GM12878 (cell line): ENCODE measurements around the gene WASF1. TPM values are rescaled to one million over a fixed set of nuclear protein-coding genes. Genes with fewer than 3 reads are reported as not detected.

Experiments used
- ATAC-seq: fragments of 200-7000 bp; cut with Tn5 transposase; 3 replicates; pipeline ENCODE4 v1.9.1; 2020; ENCODE audit warnings: mild to moderate bottlenecking, moderate library complexity
- BruUV-seq: library from RNA; stranded (reverse); fragments of 400-500 nt; replicated peaks from 2 replicates; lab custom pipeline; 2021; lab: Mats Ljungman, UMichigan
- CTCF ChIA-PET: fragments of 300-600 bp; sonication (Branson Sonifier 250); formaldehyde crosslinking; extraction: SDS; loops from one replicate; lab custom pipeline; 2021; ENCODE audit warnings: inconsistent platforms; lab: Yijun Ruan, JAX
- POLR2A ChIA-PET: fragments of 350-600 bp; formaldehyde crosslinking; extraction: SDS; loops from one replicate; lab custom pipeline; 2021; ENCODE audit warnings: inconsistent platforms; lab: Charles Lee
- RAD21 ChIA-PET: fragments of 300-600 bp; sonication (Branson Sonifier 250); formaldehyde crosslinking; loops from one replicate; lab custom pipeline; 2023; ENCODE audit warnings: antibody characterized with exemption; ENCODE audit not compliant: unreplicated experiment; lab: Charles Lee
- SMC1A ChIA-PET: fragments of 300-600 bp; sonication (Branson Sonifier 250); formaldehyde crosslinking; loops from one replicate; lab custom pipeline; 2023; ENCODE audit not compliant: unreplicated experiment, uncharacterized antibody; lab: Charles Lee
- DNase-seq: peaks from one replicate; pipeline ENCODE4 v3.0.0-alpha.2; 2011; ENCODE audit warnings: low read depth, low spot score
- FAIRE-seq: peaks from 3 replicates; lab custom pipeline; 2011; peaks lifted over from hg19 to GRCh38; lab: Jason Lieb, UNC
- H2AFZ ChIP-seq: 2 replicates; pipeline ENCODE4 v1.6.0; 2011; ENCODE audit warnings: low read depth, low read length, control low read depth; ENCODE audit not compliant: control insufficient read depth
- H3K27ac ChIP-seq: 2 replicates; pipeline ENCODE4 v1.5.1; 2011; ENCODE audit warnings: control low read depth; ENCODE audit not compliant: control insufficient read depth, insufficient read depth
- H3K27me3 ChIP-seq, 2 experiments: replicated peaks in 1 of 2; 2 replicates each; pipeline versions ENCODE4 v1.6.0 to v1.6.1; 2011; ENCODE audit warnings: low read length in 1 of 2; ENCODE audit not compliant: control insufficient read depth in 2 of 2, insufficient read depth in 2 of 2
- H3K36me3 ChIP-seq, 2 experiments: 2 replicates each; pipeline ENCODE4 v1.5.1; 2011; ENCODE audit warnings: low read length in 1 of 2; ENCODE audit not compliant: control insufficient read depth in 2 of 2, insufficient read depth in 2 of 2
- H3K4me1 ChIP-seq: 2 replicates; pipeline ENCODE4 v1.6.1; 2011; ENCODE audit warnings: mild to moderate bottlenecking, low read length, moderate library complexity, mixed read lengths; ENCODE audit not compliant: control insufficient read depth, insufficient read depth
- H3K4me2 ChIP-seq: 2 replicates; pipeline ENCODE4 v1.6.0; 2011; ENCODE audit warnings: control low read depth; ENCODE audit not compliant: control insufficient read depth, insufficient read depth
- H3K4me3 ChIP-seq: fragments of 200-600 bp; sonication (generic); 2 replicates; pipeline ENCODE4 v1.5.1; 2016
- H3K79me2 ChIP-seq: 2 replicates; pipeline ENCODE4 v1.6.0; 2011; ENCODE audit warnings: low read length; ENCODE audit not compliant: control insufficient read depth, insufficient read depth
- H3K9ac ChIP-seq: 2 replicates; pipeline ENCODE4 v1.8.0; 2011; ENCODE audit warnings: low read length, control low read depth, mixed read lengths; ENCODE audit not compliant: control insufficient read depth, insufficient read depth
- H3K9me3 ChIP-seq: replicated peaks from 3 replicates; pipeline ENCODE4 v1.5.1; 2011; ENCODE audit warnings: mild to moderate bottlenecking, low read length; ENCODE audit not compliant: control insufficient read depth, insufficient read depth
- H4K20me1 ChIP-seq: 2 replicates; pipeline ENCODE4 v1.6.0; 2011; ENCODE audit not compliant: control insufficient read depth, insufficient read depth
- EP300 ChIP-seq, 2 experiments: fragments of 150-350 bp in 1 of 2; IDR thresholded peaks; 2 replicates each; pipeline ENCODE4 v1.6.1; 2011 to 2012; ENCODE audit warnings: low read depth in 2 of 2, low read length in 2 of 2, borderline replicate concordance in 1 of 2, improper control_type of control experiment in 1 of 2, inconsistent platforms in 1 of 2; ENCODE audit not compliant: control insufficient read depth in 1 of 2
- MEF2A ChIP-seq: IDR thresholded peaks from 2 replicates; pipeline ENCODE4 v1.6.1; 2011; ENCODE audit warnings: low read depth, mild to moderate bottlenecking, low read length, moderate library complexity; ENCODE audit not compliant: insufficient read depth
- MEF2B ChIP-seq: fragments of 450-650 bp; IDR thresholded peaks from 2 replicates; pipeline ENCODE4 v1.6.1; 2018; ENCODE audit warnings: mild to moderate bottlenecking, moderate library complexity; ENCODE audit not compliant: partially characterized antibody, poor library complexity, severe bottlenecking
- MLLT1 ChIP-seq: fragments of 450-650 bp; IDR thresholded peaks from 2 replicates; pipeline ENCODE4 v1.6.1; 2016; ENCODE audit warnings: mild to moderate bottlenecking
- MYB ChIP-seq: fragments of 150-350 bp; IDR thresholded peaks from 2 replicates; pipeline ENCODE4 v1.6.1; 2014; ENCODE audit warnings: mild to moderate bottlenecking, low read depth, low read length, borderline replicate concordance
- NFYB ChIP-seq: IDR thresholded peaks from 2 replicates; pipeline ENCODE4 v1.6.1; 2011; ENCODE audit warnings: low read depth, mild to moderate bottlenecking, low read length, improper control_type of control experiment, moderate library complexity; ENCODE audit not compliant: insufficient read depth
- PRDM15 ChIP-seq: fragments of 450-650 bp; formaldehyde crosslinking; IDR thresholded peaks from 2 replicates; pipeline ENCODE4 v1.4.0; 2020; ENCODE audit warnings: mild to moderate bottlenecking, moderate library complexity
- SIN3A ChIP-seq: IDR thresholded peaks from 2 replicates; pipeline ENCODE4 v1.6.1; 2012; ENCODE audit warnings: low read depth, low read length, improper control_type of control experiment
- SIX5 ChIP-seq: IDR thresholded peaks from 2 replicates; pipeline ENCODE4 v1.6.1; 2011; ENCODE audit warnings: mild to moderate bottlenecking, low read depth, low read length, moderate library complexity; ENCODE audit not compliant: severe bottlenecking
- SRF ChIP-seq, 2 experiments: IDR thresholded peaks; 2 replicates each; pipeline ENCODE4 v1.6.1; 2011; ENCODE audit warnings: low read depth in 2 of 2, low read length in 2 of 2, mild to moderate bottlenecking in 1 of 2, moderate library complexity in 1 of 2
- ZBTB33 ChIP-seq: fragments of 450-650 bp; IDR thresholded peaks from 2 replicates; pipeline ENCODE4 v1.6.1; 2017; ENCODE audit warnings: mild to moderate bottlenecking
- WGBS: methylation state at CpG from one replicate; pipeline ENCODE4 v1.1.6; 2016; ENCODE audit warnings: low lambda C conversion rate; ENCODE audit not compliant: insufficient replicate concordance, insufficient coverage; ENCODE audit errors: missing lambda C conversion rate; 5-methylcytosine and 5-hydroxymethylcytosine counted together
- in situ Hi-C: fragments of 300-500 bp; cut with MboI; formaldehyde crosslinking; loops from 9 replicates; pipeline ENCODE4 v1.14.3; 2018; ENCODE audit warnings: mixed read lengths
- intact Hi-C: fragments of 100-400 bp; cut with micrococcal nuclease; formaldehyde crosslinking; loops from one replicate; pipeline ENCODE4 v1.14.2; 2022; ENCODE audit not compliant: unreplicated experiment
- polyA plus RNA-seq, 11 experiments: library from polyadenylated mRNA; depleted of rRNA in 4 of 11; unstranded in 6 of 11; stranded (reverse) in 5 of 11; fragments of >200 nt; fragmentation: Nextera tagmentation in 4 of 11; fragmentation: Illumina TruSeq in 1 of 11; extraction: Ambion mirVana in 4 of 11; extraction: Trizol in 1 of 11; gene quantifications; 1 replicate in 1 of 11; 2 replicates in 10 of 11; pipeline versions ENCODE4 v1.2.1 to v1.2.3, GENCODE V29; 2011 to 2016; ENCODE audit warnings: inconsistent platforms in 2 of 11, missing spikeins in 2 of 11, low read depth in 1 of 11
- total RNA-seq, 4 experiments: library from RNA; depleted of rRNA in 3 of 4; stranded (reverse); fragments of >200 nt in 3 of 4; fragmentation: Illumina TruSeq in 1 of 4; extraction: Trizol in 1 of 4; gene quantifications; 2 replicates each; pipeline versions ENCODE4 v1.2.1 to v1.2.3, GENCODE V29; 2013 to 2021
- TF ChIP-seq, protein P1 (sequence below): IDR thresholded peaks from 2 replicates; pipeline ENCODE4 v1.6.1; 2012; ENCODE audit warnings: low read depth, low read length, improper control_type of control experiment

Gene WASF1
- total and polyA plus RNA-seq, 10 of the 15 experiments (the other 5 are each of a cell fraction or from before 2014, with no cell fraction given), result 1.3 to 10.2 (median 4.5) TPM

DNA sequence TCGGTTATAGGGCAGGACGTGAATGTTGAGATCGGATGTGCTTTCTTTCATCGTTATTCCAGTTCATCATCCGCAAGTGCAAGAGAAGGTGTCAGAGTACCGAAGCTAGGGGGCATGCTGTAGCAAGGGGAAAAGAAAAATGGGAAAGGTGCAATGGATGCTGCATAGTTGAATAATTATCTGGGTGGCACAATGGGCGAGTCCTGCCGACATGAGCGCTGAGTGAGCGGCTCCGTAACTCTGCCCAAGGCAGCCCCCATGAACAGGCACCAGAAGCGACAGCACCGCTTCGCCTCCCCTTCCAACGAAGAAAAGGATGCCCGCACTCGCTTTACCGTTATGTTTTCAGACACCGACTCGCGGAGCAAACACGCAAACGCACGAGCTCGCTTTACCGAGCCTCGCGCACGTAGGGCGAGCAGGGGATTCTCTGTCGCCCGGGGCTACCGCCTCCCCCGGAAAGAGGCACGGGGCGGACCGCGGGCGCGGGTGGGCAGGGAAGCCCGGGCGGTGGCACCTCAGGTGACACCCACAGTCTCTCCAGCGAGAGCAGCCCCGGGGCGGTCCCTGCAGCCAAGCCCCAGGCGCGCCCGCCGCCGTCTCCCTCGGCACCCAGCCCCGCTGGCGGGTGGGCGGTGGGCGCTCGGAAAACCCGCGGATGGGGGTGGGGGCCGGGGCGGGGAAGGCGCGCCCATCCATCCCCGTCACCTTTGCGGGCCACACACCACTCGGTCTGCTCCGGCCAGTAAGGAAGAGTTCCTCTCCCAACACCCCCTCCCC lies 654 bp downstream of the WASF1 start:
- BruUV-seq, result no TSS peak
- DNase-seq, result no peak
- TF ChIP-seq PRDM15 (CRISPR knock-in tag) (no peak), SRF (IDR thresholded peaks at IDR 0.05; ENCODE audit: low read depth in 2 of 2, low read length in 2 of 2) (no peak), SIN3A (no peak), SIX5 (no peak), EP300 (IDR thresholded peaks at IDR 0.05; ENCODE audit: borderline replicate concordance in 1 of 2, control insufficient read depth in 1 of 2, low read depth in 2 of 2, low read length in 2 of 2) (no peak), MYB (no peak), MEF2B (no peak), NFYB (no peak), MLLT1 (0 out of 2 replicates have a peak, but pooled peaks have one; percentile 22), MEF2A (no peak), ZBTB33 (no peak)
- TF ChIP-seq, protein P1, sequence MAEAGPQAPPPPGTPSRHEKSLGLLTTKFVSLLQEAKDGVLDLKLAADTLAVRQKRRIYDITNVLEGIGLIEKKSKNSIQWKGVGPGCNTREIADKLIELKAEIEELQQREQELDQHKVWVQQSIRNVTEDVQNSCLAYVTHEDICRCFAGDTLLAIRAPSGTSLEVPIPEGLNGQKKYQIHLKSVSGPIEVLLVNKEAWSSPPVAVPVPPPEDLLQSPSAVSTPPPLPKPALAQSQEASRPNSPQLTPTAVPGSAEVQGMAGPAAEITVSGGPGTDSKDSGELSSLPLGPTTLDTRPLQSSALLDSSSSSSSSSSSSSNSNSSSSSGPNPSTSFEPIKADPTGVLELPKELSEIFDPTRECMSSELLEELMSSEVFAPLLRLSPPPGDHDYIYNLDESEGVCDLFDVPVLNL, result no peak

More for the DNA sequence above, 654 bp downstream of the WASF1 start:
- ATAC-seq, result peak; percentile 49
- peak overlapping the region; percentile 37 for H3K9ac ChIP-seq
- H2AFZ ChIP-seq, result peak overlapping the region; percentile 93
- peak overlapping the region; percentile 81 for H3K4me2 ChIP-seq
- peak overlapping the region; percentile 83 for H3K4me3 ChIP-seq
- no peaks in the 10 kb centered on the region for H3K27me3 ChIP-seq
- WGBS, result 1% methylated on average over 54 of the region's 66 CpGs
- H3K9me3 ChIP-seq, result no peaks in the 10 kb centered on the region
- peak; percentile 75 for FAIRE-seq
- ChIA-PET RAD21 (interaction anchor here (1.1 to 2.6 kb wide), 10 partner anchors 27 to 213 kb away, joined by 3 to 15 read pairs (median 4); no protein-coding TSS in a partner anchor), SMC1A (interaction anchor here (0.6 to 3.5 kb wide), 9 partner anchors 18 to 361 kb away, joined by 3 to 33 read pairs (median 3); no protein-coding TSS in a partner anchor), POLR2A (interaction anchor here (0.6 to 0.7 kb wide), 2 partner anchors 29 to 411 kb away, joined by 3 read pairs; no protein-coding TSS in a partner anchor), CTCF (interaction anchor here (0.6 to 6.2 kb wide), 11 partner anchors 28 to 892 kb away, joined by 3 to 74 read pairs (median 4); no protein-coding TSS in a partner anchor)
- peaks cover 36% of the 10 kb centered on the region for H3K79me2 ChIP-seq
- no peaks in the 10 kb centered on the region; the same call in 1 of the 2 replicates for H3K4me1 ChIP-seq
- in situ Hi-C loops, result loop anchor here (10.0 kb wide), 1 partner anchor 216 kb away; no protein-coding TSS in a partner anchor
- H3K36me3 ChIP-seq, result no peaks in the 10 kb centered on the region; a peak in 1 of 4 replicates
- H3K27ac ChIP-seq, result no peak overlapping the region
- intact Hi-C loops, result loop anchor here (1.0 kb wide), 1 partner anchor 212 kb away; no protein-coding TSS in a partner anchor
- no peaks in the 10 kb centered on the region for H4K20me1 ChIP-seq
